HL-60/S4 treated with retinoic acid at 250 ng/mL for 4 days and 3 days (cell line): Measurements from ENCODE around the gene COL9A1.

Experiments
- in situ Hi-C: fragments of 300-500 bp; cut with MboI; formaldehyde crosslinking; loops from 2 replicates; pipeline ENCODE4 v1.7.0; 2022; ENCODE audit warnings: low sequenced_read_pairs

The COL9A1 gene

GRCh38 chr6:70236343-70236742 lies 66.5 kb downstream of the COL9A1 start:
- in situ Hi-C loops, result no loop called here

GRCh38 chr6:70234561-70235236 lies 68.2 kb downstream of the COL9A1 start:
- in situ Hi-C loops, result no loop called here

GRCh38 chr6:70231311-70231710 lies 71.6 kb downstream of the COL9A1 start:
- in situ Hi-C loops, result no loop called here

DNA sequence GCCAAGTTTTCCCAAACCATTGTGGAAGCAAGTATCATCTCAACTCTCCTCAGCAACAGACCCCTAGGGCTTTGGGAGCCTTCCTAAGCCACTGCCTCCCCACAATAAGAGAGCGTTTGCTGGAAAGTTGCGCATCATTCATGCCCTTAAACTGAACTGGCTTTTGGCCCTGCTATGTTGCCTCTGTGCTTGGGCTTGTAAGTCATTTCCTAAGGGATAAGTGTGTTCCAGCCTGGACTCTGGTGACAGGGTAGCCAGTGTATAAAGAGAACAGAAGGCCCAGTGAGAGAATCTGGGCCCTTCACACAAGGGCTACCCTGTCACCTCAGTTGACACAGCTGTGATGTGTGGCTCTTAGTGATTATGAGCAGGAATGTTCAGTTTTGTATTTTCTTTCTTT lies 77.8 kb downstream of the COL9A1 start:
- in situ Hi-C loops, result no loop called here

DNA sequence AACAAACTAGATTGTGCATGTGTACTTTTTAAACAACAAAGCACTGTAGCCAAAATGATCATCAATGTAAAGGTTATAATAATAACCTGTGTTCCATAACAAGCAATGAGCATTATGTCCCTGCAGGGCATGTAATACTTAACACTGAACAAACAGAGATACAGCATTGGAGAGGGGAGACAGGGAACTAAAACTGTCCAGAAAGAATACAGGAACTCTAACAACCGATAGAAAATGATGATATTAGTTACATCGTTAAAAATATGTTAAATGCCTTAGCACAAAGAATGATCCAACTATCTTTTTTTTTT lies 80.5 kb downstream of the COL9A1 start:
- in situ Hi-C loops, result no loop called here

DNA sequence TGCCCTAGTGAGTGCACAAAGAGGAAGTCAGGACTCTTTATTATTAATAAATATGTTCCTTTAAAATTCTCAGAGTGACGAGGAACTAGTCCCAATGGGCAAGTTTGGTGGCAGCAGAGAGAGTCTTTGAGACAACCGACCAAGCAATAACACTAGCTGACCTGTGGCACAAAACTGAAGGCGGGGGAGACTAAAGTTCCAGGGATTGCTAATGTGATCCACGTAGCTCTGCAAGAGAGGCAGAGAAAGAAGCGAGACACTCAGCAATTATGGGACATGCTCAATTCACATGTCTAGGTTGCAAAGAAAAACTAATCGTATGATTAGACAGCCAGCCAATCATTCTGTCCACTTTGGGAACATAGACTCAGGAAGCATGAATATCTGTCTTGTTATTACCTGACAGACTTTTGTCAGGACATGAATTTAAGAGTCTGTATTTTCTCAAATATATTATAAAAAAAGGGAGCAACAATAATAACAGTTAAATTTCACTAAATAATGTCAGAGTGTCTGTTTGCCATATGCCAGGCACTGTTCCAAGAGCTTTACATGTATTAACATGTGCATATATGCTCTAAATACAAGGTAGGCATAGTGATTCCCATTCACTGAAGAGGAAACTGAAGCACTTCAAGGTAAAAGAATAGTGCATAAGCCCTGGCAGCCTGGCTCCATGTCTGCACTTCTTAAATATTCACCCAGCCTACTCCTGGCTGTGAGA lies 81.0 kb downstream of the COL9A1 start:
- in situ Hi-C loops, result no loop called here

- in situ Hi-C loops, result no loop called here
Observed at GRCh38 chr6:70221025-70221714, 81.7 kb downstream of the COL9A1 start.

GRCh38 chr6:70219943-70220613 lies 82.8 kb downstream of the COL9A1 start:
- in situ Hi-C loops, result no loop called here

DNA sequence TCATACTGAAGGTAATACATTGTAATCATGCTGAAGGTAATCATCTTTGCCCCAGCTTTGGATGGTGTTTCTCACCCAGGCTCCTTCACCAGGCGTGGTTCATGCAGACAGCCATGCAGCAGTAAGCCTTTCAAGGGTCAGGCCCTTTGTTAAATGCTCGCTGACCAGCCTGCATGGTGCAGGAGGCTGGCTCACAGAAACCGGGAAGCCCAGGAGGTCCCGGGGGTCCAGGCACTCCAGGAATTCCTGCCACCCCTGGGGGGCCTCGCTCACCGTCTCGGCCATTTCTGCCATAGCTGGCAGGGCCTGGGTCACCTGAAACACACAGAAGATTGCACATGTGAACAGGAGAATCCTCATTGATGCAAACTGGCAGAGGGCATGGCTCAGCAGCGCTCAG lies 86.1 kb downstream of the COL9A1 start:
- in situ Hi-C loops, result no loop called here

- in situ Hi-C loops, result no loop called here
Observed at GRCh38 chr6:70215460-70216108, 87.3 kb downstream of the COL9A1 start.

DNA sequence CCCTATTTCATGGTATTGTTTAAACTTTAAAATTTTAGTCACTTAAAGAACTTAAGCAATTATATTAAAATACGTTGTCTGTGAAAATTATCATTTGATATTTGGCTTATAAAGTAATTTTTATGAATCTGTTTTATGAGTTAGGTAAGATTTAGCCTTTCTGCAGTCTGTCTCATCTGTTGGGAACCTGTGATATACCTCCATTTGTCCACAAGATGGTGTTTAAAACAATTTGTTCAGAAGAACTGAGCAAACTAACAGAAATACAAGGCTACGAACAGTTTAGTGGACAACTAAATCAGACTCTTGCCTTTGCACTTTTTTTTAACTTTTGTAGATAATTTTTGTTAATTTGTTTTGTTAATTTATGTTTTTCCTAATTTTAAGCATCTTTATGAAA lies 92.4 kb downstream of the COL9A1 start:
- in situ Hi-C loops, result no loop called here

DNA sequence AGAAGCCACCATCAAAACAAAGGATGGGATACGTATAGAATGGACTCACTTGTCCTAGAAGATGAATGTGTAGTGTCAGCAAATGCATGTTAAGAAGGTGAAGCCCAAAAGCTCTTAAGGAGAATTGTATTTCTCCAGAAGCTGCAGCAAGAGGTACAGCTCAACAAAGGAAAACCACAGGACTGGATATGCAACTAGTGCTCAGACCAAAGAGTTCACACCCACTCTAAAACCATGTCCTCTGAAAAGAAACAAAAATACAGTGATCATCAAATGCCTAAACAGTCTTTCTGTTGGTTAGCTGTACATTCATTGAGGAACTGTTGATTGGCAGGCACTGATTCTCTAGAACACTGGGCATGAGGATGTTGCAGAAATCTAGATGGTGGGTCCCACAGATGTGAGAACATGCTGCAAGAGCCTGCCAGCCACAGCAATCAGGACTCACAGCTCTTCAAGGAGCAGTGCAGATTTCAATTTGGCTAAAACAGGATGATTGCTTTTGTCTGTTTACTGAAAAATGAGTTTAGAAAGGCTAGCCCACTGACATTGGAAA lies 94.6 kb downstream of the COL9A1 start:
- in situ Hi-C loops, result no loop called here

- in situ Hi-C loops, result no loop called here
Observed at GRCh38 chr6:70198785-70199184, 104.1 kb downstream of the COL9A1 start.

GRCh38 chr6:70196531-70196930 lies 106.4 kb downstream of the COL9A1 start:
- in situ Hi-C loops, result no loop called here

DNA sequence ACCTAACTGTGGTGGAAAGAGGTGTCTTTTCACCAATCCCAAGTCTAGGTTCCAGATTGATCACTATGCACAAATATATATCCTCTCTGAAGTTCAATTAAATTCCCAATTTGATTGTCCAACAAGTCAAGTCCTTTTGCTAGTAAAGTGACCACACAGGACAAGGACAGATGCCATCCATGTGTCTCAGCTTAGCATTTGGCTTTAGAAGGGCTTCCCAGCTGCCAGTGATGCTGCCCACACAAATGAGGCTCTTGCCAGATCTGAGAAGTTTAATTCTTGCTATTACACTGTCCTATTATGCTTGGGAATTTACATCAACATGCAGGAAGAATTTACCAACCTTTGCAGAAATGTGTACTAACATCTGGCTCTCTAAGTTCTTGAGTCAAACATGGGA lies 108.5 kb downstream of the COL9A1 start:
- in situ Hi-C loops, result no loop called here

GRCh38 chr6:70188202-70188601 lies 114.7 kb downstream of the COL9A1 start:
- in situ Hi-C loops, result no loop called here

GRCh38 chr6:70186461-70186860 lies 116.4 kb downstream of the COL9A1 start:
- in situ Hi-C loops, result no loop called here

GRCh38 chr6:70184723-70185122 lies 118.2 kb downstream of the COL9A1 start:
- in situ Hi-C loops, result no loop called here

DNA sequence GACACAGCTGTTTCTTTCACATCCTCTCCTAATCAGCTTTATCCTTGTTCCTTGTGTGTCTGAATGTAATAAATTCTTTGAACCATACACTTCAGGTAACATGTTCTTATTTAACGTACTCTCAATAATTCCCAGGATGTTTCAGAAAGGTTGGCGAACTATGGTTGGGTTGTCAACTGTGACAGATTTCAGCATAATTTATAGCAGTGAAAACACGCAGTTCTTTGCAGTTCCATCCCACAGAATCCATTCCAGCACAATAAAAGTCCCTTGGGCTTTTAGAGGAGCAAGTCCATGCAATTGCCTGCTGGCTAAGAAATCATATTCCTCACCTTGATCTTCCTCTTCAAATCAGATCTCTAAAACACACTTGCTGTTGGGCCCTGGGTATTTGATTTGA lies 119.3 kb downstream of the COL9A1 start:
- in situ Hi-C loops, result no loop called here

GRCh38 chr6:70180901-70181599 lies 121.8 kb downstream of the COL9A1 start:
- in situ Hi-C loops, result no loop called here
